ENCODE measurements around the gene UBE2D1.

UBE2D1 gene

DNA sequence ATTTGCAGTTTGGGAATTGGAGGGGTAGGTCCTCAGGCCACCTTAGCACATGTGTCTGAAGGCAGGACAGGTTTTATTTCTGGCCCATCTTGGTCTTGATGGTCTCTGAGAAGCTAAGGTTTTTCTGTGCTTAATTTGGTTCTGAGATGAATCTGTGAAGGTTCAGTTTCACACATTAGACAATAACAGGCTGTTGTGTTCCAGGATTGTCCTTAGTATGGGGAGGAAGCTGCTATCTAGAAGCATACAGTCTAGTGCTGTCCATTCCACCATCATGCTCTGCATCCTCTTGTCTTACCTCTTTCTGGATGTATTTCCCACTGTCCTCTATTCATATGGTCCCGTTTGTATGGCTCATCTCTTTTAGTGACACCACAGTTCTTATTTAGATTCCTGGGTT, 7.1 kb downstream of the UBE2D1 start:
- DNase-seq: no peak

DNA sequence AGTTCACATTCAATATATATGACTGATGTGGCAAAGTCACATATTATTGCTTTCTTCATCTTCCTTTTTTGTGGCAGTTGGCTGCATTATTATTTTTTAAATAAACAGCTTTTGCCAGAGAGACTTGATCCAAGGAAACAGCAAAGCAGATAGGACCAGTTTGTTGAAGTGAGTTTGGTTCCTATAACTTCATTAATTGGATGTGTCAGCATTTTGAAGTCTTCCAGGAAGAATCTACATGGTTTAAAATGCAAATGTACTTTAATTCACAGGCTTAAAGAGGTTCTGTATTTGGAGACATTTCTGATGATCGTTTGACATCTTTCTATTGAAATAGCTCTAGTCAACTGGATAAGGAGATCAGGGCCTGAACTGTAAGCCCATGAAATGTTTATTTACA, 13.2 kb downstream of the UBE2D1 start:
- DNase-seq: no peak

DNA sequence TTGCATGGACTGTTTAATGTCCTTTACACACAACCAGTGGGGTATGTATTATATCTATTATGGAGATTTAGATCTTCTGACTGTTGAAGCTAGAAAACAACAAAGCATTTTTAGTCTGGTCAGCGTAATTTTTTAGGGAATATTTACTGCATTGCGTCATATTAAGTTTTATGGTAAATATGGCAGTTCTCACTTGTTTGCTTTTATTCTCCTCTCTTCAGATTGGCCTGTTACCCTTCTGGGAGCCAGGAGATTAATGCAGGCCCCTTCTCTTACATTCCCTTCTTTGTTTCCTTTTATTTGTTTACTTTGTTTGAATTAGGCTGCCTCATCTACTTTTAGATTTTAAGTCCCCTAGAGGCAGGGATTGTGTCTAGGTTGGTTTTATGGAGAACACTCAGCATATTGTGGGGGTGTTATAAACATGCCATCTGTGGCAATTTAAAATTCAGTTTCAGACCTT, 13.8 kb downstream of the UBE2D1 start:
- no peak for DNase-seq

DNA sequence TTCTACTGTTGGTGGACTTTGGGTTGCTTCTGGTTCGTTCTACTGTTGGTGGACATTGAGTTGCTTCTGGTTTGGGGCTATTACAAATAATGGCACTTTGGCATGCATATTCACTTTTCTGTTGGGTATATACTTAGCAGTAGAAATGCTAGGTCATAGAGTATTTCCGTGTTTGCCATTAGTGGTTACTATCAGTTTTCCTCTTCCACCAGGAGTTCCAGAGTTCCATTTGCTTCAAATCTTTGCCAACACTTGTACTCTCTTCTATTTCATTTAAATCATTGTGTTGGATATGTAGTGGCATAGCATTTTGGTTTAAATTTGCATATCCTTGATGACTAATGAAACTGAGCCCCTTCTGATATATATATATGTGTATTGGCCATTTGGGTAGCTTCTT, 15.2 kb downstream of the UBE2D1 start:
- DNase-seq: no peak

DNA sequence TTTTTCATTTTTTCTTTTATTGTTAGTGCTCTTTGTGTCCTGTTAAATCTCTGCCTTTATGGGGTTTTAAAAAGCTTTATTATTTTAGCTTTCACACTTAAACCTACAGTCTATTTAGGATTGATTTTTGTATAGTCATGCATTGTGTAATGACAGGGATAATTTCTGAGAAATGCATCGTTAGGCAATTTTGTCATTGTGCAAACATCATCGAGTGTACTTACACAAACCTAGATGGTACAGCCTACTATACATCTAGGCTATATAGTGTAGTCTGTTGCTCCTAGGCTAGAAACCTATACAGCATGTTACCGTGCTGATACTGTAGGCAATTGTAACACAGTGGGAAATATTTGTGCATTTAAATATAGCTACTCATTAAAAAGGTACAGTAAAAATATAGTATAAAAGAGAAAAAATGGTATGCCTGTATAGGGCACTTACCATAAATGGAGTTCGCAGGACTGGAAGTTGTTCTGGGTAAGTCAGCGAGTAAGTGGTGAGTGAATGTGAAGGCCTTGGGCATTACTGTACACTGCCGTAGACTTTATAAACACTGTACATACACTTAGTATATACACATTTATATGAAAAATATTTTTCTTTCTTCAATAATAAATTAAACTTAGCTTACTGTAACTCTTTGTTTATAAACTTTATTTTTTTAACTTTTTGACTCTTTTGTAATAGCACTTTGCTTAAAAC, 16.0 kb downstream of the UBE2D1 start:
- no peak for DNase-seq

DNA sequence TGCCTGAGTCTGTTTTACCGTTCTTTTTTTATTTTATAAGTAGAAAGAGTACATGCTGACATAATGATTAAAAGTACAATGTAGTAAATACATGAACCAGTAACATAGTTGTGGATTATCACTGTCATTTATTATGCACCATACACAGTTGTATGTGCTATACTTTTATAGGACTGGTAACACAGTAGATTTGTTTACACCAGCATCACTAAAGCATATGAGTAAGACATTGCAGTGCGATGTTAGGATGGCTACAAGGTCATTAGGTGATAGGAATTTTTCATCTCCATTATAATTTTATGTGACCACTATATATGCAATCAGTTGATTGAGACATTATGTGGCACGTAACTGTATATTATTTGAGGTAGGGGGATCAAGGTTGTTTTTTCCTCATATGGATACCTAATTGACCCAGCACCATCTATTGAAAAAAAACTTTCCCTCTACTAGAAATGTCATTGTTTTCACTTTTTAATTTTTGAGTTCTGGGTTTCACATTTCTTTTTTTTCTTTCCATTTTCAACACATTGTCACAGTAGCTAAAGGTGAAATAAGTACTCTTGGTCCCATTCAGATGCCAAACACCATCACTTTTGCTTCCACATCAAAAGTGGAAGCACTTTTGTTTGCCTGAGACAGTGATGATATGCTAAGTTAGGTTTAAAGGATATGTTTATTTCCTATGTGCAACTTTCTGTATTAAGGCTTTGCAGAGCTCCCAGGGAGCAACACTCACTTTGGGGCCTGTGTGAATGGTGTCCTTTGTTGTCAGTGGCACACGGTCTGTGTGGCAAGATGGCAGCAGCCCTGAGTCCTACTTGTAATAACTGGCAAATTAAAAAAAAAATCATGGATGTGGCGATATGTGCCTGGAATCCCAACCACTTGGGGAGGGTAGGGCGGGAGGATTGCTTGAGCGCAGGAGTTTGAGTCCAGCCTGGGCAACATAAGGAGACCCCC, 17.1 kb downstream of the UBE2D1 start:
- DNase-seq: no peak

DNA sequence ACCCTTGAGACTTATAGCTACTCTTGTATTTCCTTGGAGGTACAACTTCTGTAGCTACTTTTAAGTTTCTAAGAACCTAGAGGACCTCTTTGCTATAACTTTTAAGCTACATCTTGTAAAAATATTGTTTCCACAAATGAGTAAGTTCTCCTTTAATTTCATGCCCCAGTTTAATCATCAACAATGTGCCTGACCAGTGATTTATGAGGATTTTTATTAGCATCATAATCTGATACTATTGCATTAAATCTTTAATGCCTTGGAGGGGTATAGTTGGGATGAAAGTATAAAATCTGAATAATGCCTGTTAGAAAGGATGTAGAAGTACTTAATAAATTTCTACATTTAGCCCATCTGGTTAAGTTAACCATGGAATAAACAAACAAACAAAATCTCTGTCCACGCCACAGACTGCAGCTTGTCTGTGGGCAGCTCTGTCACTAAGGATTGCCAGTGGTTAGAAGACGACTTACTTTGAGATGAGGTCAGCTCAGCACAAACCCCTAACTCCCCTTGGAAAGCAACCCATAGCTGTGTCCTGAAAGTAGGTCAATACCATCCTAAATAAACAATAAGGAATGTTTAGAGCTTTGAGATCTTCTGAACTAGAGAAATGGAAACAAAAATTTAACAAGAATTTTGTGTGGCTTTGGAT, 18.3 kb downstream of the UBE2D1 start:
- no peak for DNase-seq

DNA sequence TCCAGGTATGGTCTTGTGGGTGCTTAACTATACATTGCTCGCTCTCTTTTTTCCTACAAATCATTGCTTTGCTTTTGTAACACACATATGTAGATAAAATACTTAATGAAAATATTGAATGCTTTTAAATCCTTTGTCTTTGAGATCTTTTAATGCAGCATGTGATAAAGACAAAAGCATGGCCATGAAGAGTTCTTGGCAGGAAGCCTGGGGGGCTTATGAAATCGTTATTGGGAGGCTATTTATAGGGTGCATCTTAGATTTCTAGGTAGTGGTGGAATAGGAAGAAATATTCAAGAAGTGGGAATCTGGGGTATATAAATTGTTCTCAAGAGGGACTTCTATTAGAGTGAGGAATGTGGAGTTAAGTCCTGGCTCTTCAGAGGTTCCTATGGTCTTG, 21.9 kb downstream of the UBE2D1 start:
- no peak for DNase-seq

DNA sequence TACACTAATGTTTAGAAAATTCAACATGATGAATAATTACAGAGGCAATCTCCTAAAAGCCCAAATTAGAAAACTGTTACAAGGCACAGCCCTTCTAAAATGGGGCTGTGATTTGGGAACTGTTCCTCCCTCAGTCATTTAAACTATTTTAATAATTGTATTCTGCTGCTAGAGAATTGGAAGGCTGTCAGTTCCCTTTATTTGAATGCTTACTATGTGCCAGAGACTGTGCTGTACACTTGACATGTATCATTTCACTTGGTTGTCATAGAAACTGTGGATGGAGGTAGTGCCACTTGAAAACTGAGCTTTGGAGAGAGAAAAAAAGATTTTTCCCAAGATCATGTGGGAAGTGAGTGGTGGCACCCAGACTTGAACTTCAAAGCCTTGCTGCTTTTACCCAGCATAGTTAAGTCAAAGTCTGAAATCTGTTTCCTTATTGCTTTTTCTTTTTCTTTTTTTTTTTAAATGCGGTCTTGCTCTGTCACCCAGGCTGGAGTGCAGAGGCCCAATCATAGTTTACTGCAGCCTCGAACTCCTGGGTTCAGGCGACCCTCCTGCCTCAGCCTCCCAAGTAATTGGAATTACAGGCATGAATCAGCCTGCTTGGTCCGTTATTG, 23.6 kb downstream of the UBE2D1 start:
- DNase-seq: no peak

DNA sequence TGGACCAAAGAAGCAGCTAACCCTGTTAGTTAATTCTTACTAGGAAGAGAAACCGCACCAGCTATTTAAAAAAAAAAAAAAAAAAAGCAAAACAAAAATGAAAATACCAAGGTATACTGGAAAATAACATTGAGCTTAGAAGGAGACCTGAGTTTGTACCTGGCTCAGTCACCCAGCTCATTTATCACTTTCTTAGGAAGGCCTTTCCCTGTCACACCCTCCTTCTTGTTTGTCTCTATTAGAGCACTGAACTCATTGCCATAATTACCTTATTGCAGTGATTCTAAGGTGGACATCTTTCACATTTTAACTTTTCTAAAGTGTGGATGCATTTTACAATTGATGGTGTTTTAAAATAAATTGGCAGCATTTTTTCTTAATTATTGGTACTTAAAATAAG, 24.1 kb downstream of the UBE2D1 start:
- no peak for DNase-seq

DNA sequence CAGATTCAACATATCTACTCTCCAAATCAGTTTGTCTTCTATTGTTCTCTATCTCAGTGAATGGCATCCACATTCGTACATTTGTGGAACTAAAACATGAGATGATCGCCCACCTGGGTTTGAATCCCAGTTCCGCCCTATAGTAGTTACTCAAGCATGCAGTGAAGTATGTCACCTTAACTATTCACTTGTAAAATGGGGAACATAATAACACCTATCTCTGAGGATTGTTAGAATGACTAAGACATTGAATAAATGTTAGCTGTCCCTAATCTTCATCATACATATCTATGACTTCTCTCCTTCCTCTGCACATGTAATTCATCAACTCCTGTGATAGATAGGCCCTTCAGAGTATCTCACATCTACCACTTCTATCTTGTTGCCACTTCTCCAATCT, 24.7 kb downstream of the UBE2D1 start:
- DNase-seq: no peak

DNA sequence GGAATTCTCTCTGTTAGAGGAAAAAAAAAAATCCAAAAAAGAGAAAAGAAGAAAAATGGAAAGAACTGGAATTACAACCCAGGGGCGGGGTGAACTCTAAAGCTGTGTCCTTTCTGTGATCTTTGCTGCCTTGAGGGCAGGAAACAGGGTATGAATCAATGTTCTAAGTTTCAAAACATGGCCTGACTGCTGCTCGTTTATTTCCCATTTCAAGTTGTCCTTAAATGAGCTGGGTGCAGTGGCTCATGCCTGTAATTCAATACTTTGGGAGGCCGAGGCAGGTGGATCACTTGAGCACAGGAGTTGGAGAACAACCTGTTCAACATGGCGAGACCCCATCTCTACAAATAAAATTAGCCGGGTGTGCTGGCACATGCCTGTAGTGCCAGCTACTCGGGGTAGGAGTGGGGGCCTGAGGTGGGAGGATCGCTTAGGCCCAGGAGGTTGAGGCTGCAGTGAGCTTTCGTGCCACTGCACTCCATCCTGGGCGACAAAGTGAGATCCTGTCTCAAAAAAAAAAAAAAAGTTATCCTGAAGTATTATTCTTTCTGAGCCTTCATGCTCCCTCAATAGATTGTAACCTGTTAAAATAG, 25.7 kb downstream of the UBE2D1 start:
- no peak for DNase-seq

DNA sequence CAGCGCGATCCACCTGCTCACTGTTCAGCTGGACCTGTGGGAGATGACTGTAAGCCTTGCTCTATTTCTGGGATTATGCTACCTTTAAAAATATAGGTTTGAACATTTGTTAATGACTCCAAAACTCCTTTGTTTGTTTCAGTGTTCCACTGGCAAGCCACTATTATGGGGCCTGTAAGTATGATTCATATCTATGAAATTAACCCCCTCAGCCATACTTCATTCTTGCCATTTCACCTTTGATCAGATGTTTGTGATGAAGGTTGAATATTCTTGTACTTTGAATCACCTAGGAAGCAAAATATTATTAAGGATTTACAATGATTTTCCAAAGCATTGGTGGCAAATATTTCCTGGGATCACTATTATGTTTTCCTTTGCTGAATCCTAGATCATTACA, 26.5 kb downstream of the UBE2D1 start:
- DNase-seq: no peak

DNA sequence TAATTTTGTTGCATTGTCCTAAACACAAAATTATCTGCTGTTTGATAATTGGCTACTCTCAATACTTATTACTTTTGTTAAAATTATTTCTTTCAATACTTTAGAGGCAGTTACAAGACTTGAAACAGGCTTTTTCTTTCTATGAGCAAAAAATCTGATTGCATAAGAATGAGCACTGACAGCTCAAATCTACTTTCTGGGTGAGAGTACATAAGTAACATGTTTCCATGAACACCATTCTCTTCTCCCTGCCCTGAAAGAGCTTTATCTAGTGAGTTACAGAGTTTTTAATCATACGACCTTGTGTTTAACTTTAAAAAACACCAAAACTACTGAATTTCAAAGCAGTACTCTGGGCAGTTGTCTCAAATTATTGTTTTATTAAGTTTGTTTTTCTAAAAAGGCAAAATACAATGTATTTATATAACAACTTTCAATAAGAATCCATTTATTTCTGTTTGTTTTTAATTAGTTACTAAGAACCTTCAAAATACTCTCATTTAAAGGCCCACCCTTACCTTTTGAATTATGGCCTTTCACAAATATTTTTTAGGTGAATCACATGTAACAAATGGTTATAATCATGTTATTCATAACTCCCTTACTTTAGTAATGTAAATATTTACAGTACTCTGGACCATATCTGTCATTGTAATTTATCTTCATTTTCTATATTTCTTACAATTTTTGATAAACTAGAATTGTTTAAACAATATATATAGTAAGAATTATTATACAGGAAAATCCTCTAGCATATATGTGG, 27.4 kb downstream of the UBE2D1 start:
- DNase-seq: no peak

DNA sequence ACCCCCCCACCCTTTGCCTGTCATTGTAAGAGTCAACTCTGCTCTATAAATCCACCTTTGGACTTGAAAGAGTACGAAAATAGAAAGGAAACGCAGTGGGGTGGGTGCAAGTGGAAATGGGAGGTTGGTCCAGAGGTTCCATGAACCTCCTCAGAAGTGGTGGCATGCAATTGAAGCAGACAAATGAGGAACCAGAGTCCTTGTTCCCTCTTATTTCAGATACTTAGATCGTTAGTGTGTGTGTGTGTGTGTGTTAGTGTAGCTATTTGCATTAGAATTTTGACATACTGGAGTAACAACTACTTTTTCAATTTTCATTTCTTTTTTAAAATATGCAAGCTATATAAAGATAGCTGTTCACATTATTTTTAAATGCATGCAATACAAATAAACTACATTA, 32.3 kb downstream of the UBE2D1 start:
- no peak for DNase-seq

DNA sequence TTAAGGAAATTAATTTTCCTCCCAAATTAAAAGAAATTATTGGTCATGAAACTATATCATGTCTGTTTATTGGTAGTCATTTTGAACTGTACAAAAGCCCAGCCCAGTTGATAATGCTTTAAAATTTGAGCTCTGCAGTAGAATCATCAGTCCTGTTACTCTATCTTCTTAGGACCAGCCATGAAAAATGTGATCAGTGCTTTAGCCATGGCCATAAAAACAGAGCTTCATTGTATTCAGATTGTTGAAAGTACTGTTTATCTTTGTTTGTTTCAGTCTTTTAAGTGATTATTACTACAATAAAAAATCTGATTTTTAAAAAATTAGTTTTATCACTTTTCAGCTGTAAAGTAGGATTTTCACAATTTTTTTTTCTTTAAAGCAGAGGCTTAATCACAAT, 36.7 kb downstream of the UBE2D1 start:
- no peak for DNase-seq

DNA sequence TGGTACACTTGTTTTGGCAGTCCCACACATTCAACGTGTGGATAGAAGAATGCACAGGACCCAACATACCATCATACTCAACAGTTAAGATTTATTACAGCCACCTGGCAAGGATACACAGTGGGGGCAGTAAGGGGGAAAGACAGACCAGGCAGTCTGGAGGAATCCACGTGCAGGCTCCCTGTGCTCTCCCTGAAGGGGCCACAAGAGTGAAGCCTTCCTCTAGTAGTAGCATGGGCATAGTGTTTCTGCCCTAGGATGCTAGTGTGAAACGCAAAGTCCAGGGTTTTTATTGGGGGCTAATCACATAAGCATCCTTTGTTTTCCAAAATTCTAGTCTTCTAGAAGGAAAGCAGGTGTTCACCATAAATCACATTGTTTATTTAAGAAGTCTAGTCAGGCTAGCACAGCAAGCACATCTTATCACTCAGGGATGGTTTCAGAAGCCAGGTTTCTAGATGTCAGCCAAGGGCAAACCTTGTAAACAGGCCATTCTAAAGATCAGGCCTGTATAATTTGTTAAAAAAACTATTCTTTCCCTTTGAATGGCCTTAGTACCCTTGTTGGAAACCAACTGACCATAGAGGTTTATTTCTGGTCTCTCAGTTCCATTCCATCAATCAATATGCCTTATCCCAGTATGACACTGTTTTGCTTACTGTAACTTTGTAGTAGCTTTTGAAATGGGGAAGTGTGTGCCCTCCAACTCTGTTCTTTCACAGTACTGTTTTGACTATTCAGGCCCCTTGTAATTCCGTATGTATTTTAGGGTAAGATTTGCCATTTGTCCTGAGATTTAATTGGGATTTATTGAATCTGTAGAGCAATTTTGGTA, 38.0 kb downstream of the UBE2D1 start:
- no peak for DNase-seq

DNA sequence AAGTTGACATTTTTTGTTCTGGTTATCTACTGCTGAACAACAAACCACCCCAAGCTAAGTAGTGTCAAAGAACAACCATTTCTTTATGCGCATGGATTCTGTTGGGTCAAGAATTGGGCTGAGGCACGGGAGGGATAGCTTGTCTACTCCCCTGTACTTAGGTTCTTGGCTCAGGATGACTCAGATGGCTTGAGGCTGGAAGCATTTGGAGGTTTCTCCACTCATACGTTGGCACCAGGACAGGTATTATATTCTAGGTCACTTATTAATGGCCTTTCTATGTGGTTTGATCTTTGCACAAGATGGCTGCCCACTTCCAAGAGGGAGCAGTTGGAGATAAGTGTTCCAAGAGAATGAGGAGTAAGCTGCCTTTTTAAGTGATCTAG, 38.6 kb downstream of the UBE2D1 start:
- no peak for DNase-seq

DNA sequence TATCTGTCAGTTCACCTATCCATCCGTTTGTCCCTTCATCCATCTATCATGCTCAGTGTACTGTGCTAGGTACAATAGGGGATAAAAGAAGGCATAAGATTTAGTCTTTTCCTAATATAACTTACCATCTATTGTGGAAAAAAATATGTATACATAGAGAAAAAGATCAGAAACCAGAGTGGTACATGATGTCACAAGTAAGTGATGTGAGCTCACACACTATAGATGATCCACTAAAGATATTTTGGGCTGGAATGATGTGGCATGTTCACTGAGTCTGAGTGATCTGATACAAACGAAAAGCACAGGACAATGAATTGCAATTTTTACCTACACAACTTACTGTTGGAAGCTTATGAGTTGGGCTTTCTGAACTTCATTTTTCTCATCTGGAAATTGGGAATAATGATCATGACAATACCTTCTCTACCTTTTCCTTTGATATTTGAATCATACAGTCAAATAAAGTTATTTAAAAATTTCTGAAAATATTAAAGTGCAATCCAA, 47.7 kb downstream of the UBE2D1 start:
- no peak for DNase-seq

DNA sequence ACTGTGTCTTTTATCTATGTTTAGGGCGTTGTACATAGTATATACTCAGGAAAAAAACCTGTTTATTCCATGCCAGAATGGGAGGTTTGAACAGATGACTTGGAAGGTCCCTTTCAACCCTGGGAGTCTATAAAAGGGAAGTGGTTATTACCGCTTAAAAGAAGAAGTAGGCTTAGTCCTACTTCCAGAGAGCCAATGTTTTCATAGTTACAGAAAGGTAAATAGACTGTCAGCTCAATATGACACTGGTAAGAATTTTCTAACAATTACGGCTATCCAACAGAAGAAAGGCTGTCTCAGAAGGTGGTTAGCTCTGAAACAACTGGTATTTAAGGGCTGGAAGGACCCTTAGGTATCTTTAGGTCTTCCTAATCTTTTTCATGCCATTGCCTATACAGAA, 49.3 kb downstream of the UBE2D1 start:
- no peak for DNase-seq

DNA sequence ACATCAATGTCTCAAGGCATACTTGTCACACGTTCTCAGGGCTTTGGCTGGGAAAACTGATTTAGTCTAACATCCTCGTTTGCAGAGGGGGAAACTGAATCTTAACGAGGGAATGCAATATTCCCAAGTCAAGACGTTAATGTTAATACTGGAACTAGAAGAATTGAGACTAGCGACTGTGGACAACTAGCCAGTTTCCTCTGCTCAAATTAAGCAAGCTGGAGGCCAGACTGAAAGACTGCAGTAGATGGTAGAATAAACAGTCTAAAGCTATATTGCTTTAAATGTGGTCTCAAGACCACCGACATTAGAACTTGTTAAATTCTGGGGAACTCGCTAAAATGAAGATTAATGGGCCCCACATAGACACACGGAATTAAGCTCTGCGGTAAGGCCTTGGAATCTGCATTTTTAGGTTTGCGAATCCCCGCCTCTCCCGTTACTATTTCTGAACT, 49.8 kb downstream of the UBE2D1 start:
- no peak for DNase-seq
